Activated naive CD4-positive, alpha-beta T cell treated with anti-CD3 and anti-CD28 coated beads, Interleukin-2, amount 50 U/mL, for 16 hours (primary cell): ENCODE results near the gene CDRT15.
"Not testable (repeated sequence)": the region's sequence is repeated elsewhere in the genome, so short reads cannot be mapped to it uniquely, and the experiment has no call there.

Source experiments
- DNase-seq: peaks from one replicate; pipeline ENCODE4 v3.0.0-alpha.2; 2020

CDRT15 gene

DNA sequence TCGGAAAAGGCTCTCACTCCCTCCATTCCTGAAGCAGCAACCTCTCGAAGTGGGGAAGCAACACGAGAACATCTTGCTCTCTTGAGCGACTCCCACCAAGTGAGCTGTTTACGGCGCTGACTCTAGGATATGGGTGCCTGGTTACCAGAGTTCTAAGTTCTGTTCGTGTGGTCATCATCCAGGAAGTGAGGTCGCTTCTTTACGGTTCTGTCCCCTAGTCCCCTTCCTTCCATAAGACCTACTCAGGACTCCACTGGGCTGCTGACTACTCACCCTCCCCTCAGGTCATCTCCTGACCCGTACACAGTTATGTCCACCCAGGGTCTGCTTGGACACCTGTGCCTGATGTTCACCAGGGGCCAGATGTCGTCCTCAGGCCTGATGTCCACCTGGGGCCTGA lies at the start of gene CDRT15:
TSS of gene CDRT15 (minus strand) at position 101 of the 400 bp plus-strand sequence. CDS start at position 72, 29 bp downstream.
- DNase-seq = not testable (repeated sequence)

DNA sequence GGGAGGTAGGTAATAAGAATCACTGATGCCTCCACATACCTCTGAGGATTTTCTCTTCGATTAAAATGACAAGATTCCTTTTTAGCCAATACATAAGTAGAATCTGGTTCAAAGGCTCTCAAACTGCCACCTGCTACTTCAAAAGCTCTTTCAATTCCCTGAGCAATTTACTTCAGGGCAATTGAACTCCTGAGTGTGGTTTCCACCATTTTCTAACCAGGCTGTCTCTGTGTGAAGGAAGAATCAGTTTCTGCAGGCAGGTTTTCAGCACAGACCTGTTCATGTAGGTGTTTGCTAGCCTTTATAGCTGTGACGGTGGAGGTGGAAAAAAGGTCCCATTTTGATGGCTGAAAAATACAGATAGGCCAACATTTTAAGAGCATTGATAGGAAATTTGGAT lies 46.1 kb upstream of the CDRT15 start:
- DNase-seq = no peak

DNA sequence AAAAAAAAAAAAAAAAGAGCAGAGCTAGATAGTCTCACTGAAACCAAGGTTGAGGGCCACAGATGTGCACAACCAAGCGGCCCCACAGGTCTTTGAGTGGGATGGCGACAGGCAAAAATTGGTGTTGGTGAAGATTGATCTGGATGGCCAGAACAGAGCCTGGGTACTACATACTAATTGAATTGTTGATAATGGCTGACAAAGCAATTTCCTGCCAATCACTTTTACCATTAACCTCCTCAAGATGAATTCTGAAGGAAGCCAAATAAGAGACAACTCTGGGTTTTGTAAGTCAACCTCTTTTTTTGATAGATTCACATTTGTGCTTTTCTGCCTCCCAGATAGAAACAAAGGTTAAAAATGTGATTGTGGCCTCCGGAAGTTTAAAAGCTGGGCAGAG lies 44.9 kb upstream of the CDRT15 start:
- no peak for DNase-seq

DNA sequence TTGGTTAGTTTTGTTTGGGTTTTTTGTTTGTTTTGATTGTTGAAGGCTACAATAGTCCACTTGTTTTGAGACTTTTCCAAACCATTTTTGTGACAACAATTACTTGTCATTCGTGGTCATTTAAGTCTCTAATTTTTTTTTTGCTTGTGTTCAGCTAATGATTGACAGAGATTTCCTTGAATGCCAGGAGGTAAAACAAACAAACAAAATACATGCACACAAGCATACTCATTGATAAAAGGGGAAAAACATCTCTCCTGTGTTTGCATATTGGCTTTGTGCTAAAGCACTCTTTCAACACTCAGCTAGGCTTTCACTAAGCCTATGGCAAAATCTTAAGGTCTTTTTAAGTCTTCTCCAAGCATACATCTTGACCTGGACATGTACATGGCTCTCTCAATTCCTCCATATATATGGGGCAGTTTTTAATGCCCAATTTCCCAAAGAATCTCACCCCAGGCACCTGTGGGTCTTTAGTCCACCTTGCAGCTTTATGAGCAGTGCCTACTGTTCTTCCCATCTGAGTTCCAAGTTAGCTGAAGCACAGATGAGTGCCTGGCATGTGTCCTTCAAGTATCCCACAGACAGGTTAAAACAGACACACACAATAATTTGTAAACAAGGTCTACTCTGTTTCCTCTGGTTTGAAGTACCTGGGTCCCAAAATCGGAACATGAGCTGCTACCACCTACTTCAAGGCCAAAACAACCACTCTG lies 40.0 kb upstream of the CDRT15 start:
- DNase-seq = no peak

- DNase-seq = no peak
Observed at GRCh38 chr17:14270508-14270907, 33.8 kb upstream of the CDRT15 start.

GRCh38 chr17:14269473-14269872 lies 32.8 kb upstream of the CDRT15 start:
- no peak for DNase-seq

GRCh38 chr17:14268264-14268663 lies 31.6 kb upstream of the CDRT15 start:
- no peak for DNase-seq

DNA sequence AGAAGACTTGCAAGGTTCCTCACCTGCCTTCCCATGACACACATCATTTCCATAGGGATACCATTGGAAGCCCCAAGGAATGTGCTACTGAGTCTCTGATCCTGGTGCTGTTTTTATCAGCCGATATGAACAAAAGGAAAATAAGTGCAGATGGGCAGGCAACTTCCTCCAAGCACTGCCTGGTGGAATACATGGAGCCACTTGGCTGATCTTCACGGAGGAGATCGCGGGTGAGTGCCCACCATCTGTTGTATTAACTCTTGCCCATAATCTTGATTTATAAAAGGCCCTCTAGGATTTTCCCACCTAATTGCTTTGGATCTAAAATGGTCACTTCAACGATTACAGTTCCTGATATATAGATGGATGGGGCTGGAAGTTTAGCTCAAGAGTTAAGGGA lies 24.7 kb upstream of the CDRT15 start:
- no peak for DNase-seq

DNA sequence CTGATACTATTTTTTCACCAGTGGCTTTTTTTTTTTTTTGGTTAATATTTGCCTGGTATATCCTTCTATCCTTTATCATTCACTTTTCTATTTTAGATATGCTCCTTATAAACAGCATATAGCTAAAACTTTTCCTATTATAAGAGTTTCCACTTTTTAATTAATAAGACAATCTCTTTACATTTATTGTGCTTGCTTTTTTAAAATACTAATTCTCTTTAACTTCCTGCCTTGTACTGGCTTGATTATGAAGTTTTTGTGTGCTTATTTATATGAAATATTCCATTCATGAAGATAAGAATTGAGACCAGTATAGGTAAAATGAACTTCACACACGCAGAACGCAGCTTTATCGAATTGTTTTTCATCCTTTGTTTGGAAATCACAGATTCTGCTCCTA lies 9.0 kb upstream of the CDRT15 start:
- DNase-seq = no peak

DNA sequence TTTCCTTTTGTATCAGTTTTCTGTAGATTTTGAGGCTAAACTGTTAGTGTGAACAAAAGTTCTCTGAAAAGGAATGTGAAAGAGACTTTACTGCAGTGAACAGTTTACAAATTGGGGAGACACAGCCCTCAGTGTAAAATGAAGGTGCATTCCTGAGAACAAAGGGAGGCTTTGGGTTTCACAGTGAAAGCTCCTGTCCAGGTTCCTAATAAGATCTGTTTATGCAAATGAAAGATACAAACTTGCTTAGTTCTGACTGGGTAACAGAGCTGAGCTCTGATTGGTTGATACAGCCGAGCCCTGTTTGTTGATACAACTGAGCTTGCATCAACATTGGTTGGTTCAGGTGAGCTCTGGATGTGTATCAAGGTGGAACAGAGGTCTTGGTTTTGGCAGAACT lies 8.3 kb upstream of the CDRT15 start:
- no peak for DNase-seq

- DNase-seq = not testable (repeated sequence)
Observed at GRCh38 chr17:14239271-14239670, 2.6 kb upstream of the CDRT15 start.

GRCh38 chr17:14236032-14236431 lies 630 bp downstream of the CDRT15 start:
- DNase-seq = not testable (repeated sequence)

DNA sequence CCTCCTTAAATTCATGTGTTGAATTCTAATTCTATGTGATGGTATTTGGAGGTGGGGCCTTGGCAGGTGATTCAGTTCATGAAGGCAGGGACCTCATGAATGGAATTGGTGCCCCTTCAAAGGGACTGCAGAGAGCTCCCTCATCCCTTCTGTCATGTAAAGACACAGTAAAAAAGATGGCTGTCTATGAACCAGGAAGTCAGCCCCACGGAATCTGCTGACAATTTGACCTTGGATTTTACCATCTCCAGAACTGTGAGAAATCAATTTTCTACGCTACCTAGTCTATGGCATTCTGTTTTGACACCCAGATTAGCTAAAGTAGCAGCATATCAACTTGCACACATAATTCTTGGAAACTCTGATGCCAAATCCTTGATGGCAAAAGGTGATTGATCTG lies 1.6 kb downstream of the CDRT15 start:
- DNase-seq = not testable (repeated sequence)

GRCh38 chr17:14231187-14231586 lies 5.5 kb downstream of the CDRT15 start:
- DNase-seq = not testable (repeated sequence)

- DNase-seq = no peak
Observed at GRCh38 chr17:14228903-14229302, 7.8 kb downstream of the CDRT15 start.

- no peak for DNase-seq
Observed at GRCh38 chr17:14227052-14227451, 9.6 kb downstream of the CDRT15 start.

- no peak for DNase-seq
Observed at GRCh38 chr17:14225254-14225980, 11.2 kb downstream of the CDRT15 start.

- no peak for DNase-seq
Observed at GRCh38 chr17:14222611-14223010, 14.1 kb downstream of the CDRT15 start.

- DNase-seq = no peak
Observed at GRCh38 chr17:14214271-14214670, 22.4 kb downstream of the CDRT15 start.

GRCh38 chr17:14212401-14212800 lies 24.3 kb downstream of the CDRT15 start:
- no peak for DNase-seq

- no peak for DNase-seq
Observed at GRCh38 chr17:14211801-14212200, 24.9 kb downstream of the CDRT15 start.

- DNase-seq = no peak
Observed at GRCh38 chr17:14211246-14211645, 25.4 kb downstream of the CDRT15 start.

GRCh38 chr17:14209215-14209614 lies 27.4 kb downstream of the CDRT15 start:
- no peak for DNase-seq

- DNase-seq = no peak
Observed at GRCh38 chr17:14207791-14208190, 28.9 kb downstream of the CDRT15 start.

- no peak for DNase-seq
Observed at GRCh38 chr17:14206891-14207290, 29.8 kb downstream of the CDRT15 start.
